GM21381 (cell line): ENCODE results near the gene ZDHHC24.
"Not testable (repeated sequence)": the region's sequence is repeated elsewhere in the genome, so short reads cannot be mapped to it uniquely, and the experiment has no call there.

Experiments
- ATAC-seq: cut with Tn5 transposase; IDR thresholded peaks from one replicate; pipeline ENCODE4 v1.9.1; 2021; ENCODE audit warnings: mild to moderate bottlenecking, moderate library complexity; ENCODE audit not compliant: unreplicated experiment

Gene ZDHHC24

GRCh38 chr11:66546966-66547661 lies 1.3 kb upstream of the ZDHHC24 start:
- ATAC-seq = no peak

- ATAC-seq = no peak
Measured at GRCh38 chr11:66546368-66546965, 619 bp upstream of the ZDHHC24 start, which contains the start of gene ACTN3. Gene ACTN3, plus strand, starts transcription at chr11:66546903. Its CDS starts 35 bp downstream, at chr11:66546938.

- not testable (repeated sequence) for ATAC-seq
Measured at GRCh38 chr11:66544952-66545351, 896 bp downstream of the ZDHHC24 start.

GRCh38 chr11:66543263-66544107 lies 2.4 kb downstream of the ZDHHC24 start:
- ATAC-seq = no peak

GRCh38 chr11:66542362-66542761 lies 3.5 kb downstream of the ZDHHC24 start:
- ATAC-seq = no peak

GRCh38 chr11:66541892-66542291 lies 4.0 kb downstream of the ZDHHC24 start:
- no peak for ATAC-seq

GRCh38 chr11:66540598-66540997 lies 5.2 kb downstream of the ZDHHC24 start:
- not testable (repeated sequence) for ATAC-seq

- ATAC-seq = no peak
Measured at GRCh38 chr11:66539870-66540213, 6.0 kb downstream of the ZDHHC24 start.

- no peak for ATAC-seq
Measured at GRCh38 chr11:66539170-66539869, 6.5 kb downstream of the ZDHHC24 start.

GRCh38 chr11:66532784-66533183 lies 13.1 kb downstream of the ZDHHC24 start:
- ATAC-seq = no peak

- ATAC-seq = no peak
Measured at GRCh38 chr11:66531841-66532240, 14.0 kb downstream of the ZDHHC24 start.

- no peak for ATAC-seq
Measured at GRCh38 chr11:66530927-66531709, 14.7 kb downstream of the ZDHHC24 start.

- no peak for ATAC-seq
Measured at GRCh38 chr11:66529655-66530054, 16.2 kb downstream of the ZDHHC24 start.

GRCh38 chr11:66529069-66529468 lies 16.8 kb downstream of the ZDHHC24 start:
- ATAC-seq = no peak

- no peak for ATAC-seq
Measured at GRCh38 chr11:66524304-66525040, 21.4 kb downstream of the ZDHHC24 start.

- ATAC-seq = no peak
Measured at GRCh38 chr11:66523611-66524010, 22.2 kb downstream of the ZDHHC24 start.

- ATAC-seq = no peak
Measured at GRCh38 chr11:66510990-66511339, 34.9 kb downstream of the ZDHHC24 start.

- ATAC-seq = peak; percentile 95
Measured at GRCh38 chr11:66510271-66510989, 35.4 kb downstream of the ZDHHC24 start, which contains the start of gene BBS1. Gene BBS1, plus strand, starts transcription at chr11:66510635. Its CDS starts 25 bp downstream, at chr11:66510660.

GRCh38 chr11:66509131-66509561 lies 36.7 kb downstream of the ZDHHC24 start:
- ATAC-seq = no peak
